SK-N-SH treated with all-trans-retinoic acid at 6 μM for 48 hours (cell line): ENCODE results near the gene TRIM40.

Experiments
- ATAC-seq: fragments of 200-7000 bp; cut with Tn5 transposase; 3 replicates; pipeline ENCODE4 v1.9.1; 2020; ENCODE audit warnings: mild to moderate bottlenecking, moderate library complexity
- ARNTL ChIP-seq: fragments of 450-650 bp; formaldehyde crosslinking; IDR thresholded peaks from 2 replicates; pipeline ENCODE4 v1.5.0; 2020; ENCODE audit warnings: low read depth, mild to moderate bottlenecking, moderate library complexity, borderline replicate concordance
- BACH2 ChIP-seq: fragments of 250-450 bp; sonication (Bioruptor Pico); IDR thresholded peaks from 2 replicates; pipeline ENCODE4 v1.9.0; 2021; ENCODE audit warnings: mild to moderate bottlenecking, borderline replicate concordance
- CSDC2 ChIP-seq: fragments of 250-450 bp; sonication (Bioruptor Pico); IDR thresholded peaks from 2 replicates; pipeline ENCODE4 v1.5.0; 2020; ENCODE audit warnings: mild to moderate bottlenecking, moderate library complexity
- ESRRG ChIP-seq: fragments of 250-450 bp; sonication (Bioruptor Pico); IDR thresholded peaks from 2 replicates; pipeline ENCODE4 v1.6.1; 2021; ENCODE audit warnings: mild to moderate bottlenecking
- RARB ChIP-seq: fragments of 250-450 bp; sonication (Bioruptor Pico); IDR thresholded peaks from 2 replicates; pipeline ENCODE4 v1.8.0; 2021; ENCODE audit warnings: mild to moderate bottlenecking, moderate library complexity
- TOX ChIP-seq: fragments of 250-450 bp; sonication (Bioruptor Pico); IDR thresholded peaks from 2 replicates; pipeline ENCODE4 v1.8.0; 2021; ENCODE audit warnings: mild to moderate bottlenecking, moderate library complexity, borderline replicate concordance
- ZFP3 ChIP-seq: fragments of 250-450 bp; sonication (Bioruptor Pico); IDR thresholded peaks from 2 replicates; pipeline ENCODE4 v1.5.0; 2020; ENCODE audit warnings: mild to moderate bottlenecking, moderate library complexity
- ZNF565 ChIP-seq: fragments of 450-650 bp; formaldehyde crosslinking; conservative IDR thresholded peaks from 2 replicates; pipeline ENCODE4 v1.5.0; 2020; ENCODE audit warnings: low read depth, mild to moderate bottlenecking, moderate library complexity
- ZNF70 ChIP-seq: fragments of 450-650 bp; formaldehyde crosslinking; IDR thresholded peaks from 2 replicates; pipeline ENCODE4 v1.5.0; 2020; ENCODE audit warnings: mild to moderate bottlenecking, moderate library complexity
- ZNF8 ChIP-seq: fragments of 450-650 bp; formaldehyde crosslinking; IDR thresholded peaks from 2 replicates; pipeline ENCODE4 v1.5.0; 2020; ENCODE audit warnings: mild to moderate bottlenecking, moderate library complexity
- TF ChIP-seq, protein P1 (sequence below): fragments of 250-450 bp; sonication (Bioruptor Pico); IDR thresholded peaks from 2 replicates; pipeline ENCODE4 v1.8.0; 2020; ENCODE audit warnings: mild to moderate bottlenecking, moderate library complexity, borderline replicate concordance
- TF ChIP-seq, protein P2 (sequence below): fragments of 250-450 bp; sonication (Bioruptor Pico); IDR thresholded peaks from 2 replicates; pipeline ENCODE4 v1.5.1; 2021; ENCODE audit warnings: mild to moderate bottlenecking, moderate library complexity
- TF ChIP-seq, protein P3 (sequence below): fragments of 250-450 bp; sonication (Bioruptor Pico); IDR thresholded peaks from 2 replicates; pipeline ENCODE4 v1.5.0; 2020; ENCODE audit warnings: mild to moderate bottlenecking, moderate library complexity
- TF ChIP-seq, protein P4 (sequence below): fragments of 250-450 bp; sonication (Bioruptor Pico); IDR thresholded peaks from 2 replicates; pipeline ENCODE4 v1.8.0; 2021; ENCODE audit warnings: low read depth, mild to moderate bottlenecking, moderate library complexity, borderline replicate concordance

TRIM40 gene

DNA sequence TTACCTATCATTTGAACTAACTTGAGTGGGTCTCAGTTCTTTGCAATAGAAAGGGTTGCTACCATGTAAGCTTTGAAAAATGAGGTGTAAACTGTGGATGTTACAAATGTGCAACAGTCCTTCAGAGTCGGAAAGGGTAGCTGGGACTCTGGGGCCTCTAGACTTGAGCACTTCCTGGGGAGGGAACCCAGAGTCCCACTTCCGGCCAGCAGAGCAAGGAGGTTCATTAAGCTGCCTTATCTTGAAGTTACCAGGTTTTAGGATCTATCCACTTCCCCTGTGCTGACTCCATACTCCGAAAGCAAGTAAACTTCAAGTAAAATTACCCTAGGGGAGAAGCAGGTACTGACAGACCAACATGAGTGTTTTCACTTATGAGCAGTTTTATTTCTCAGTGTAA is 15.6 kb downstream of the TRIM40 start:
- no peak for ATAC-seq
- TF ChIP-seq, protein P1, sequence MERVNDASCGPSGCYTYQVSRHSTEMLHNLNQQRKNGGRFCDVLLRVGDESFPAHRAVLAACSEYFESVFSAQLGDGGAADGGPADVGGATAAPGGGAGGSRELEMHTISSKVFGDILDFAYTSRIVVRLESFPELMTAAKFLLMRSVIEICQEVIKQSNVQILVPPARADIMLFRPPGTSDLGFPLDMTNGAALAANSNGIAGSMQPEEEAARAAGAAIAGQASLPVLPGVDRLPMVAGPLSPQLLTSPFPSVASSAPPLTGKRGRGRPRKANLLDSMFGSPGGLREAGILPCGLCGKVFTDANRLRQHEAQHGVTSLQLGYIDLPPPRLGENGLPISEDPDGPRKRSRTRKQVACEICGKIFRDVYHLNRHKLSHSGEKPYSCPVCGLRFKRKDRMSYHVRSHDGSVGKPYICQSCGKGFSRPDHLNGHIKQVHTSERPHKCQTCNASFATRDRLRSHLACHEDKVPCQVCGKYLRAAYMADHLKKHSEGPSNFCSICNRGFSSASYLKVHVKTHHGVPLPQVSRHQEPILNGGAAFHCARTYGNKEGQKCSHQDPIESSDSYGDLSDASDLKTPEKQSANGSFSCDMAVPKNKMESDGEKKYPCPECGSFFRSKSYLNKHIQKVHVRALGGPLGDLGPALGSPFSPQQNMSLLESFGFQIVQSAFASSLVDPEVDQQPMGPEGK (CRISPR knock-in tag) = no peak
- no peak for TF ChIP-seq RARB
- TF ChIP-seq, protein P2, sequence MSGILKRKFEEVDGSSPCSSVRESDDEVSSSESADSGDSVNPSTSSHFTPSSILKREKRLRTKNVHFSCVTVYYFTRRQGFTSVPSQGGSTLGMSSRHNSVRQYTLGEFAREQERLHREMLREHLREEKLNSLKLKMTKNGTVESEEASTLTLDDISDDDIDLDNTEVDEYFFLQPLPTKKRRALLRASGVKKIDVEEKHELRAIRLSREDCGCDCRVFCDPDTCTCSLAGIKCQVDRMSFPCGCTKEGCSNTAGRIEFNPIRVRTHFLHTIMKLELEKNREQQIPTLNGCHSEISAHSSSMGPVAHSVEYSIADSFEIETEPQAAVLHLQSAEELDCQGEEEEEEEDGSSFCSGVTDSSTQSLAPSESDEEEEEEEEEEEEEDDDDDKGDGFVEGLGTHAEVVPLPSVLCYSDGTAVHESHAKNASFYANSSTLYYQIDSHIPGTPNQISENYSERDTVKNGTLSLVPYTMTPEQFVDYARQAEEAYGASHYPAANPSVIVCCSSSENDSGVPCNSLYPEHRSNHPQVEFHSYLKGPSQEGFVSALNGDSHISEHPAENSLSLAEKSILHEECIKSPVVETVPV (CRISPR knock-in tag) = no peak
- no peak for TF ChIP-seq ESRRG

DNA sequence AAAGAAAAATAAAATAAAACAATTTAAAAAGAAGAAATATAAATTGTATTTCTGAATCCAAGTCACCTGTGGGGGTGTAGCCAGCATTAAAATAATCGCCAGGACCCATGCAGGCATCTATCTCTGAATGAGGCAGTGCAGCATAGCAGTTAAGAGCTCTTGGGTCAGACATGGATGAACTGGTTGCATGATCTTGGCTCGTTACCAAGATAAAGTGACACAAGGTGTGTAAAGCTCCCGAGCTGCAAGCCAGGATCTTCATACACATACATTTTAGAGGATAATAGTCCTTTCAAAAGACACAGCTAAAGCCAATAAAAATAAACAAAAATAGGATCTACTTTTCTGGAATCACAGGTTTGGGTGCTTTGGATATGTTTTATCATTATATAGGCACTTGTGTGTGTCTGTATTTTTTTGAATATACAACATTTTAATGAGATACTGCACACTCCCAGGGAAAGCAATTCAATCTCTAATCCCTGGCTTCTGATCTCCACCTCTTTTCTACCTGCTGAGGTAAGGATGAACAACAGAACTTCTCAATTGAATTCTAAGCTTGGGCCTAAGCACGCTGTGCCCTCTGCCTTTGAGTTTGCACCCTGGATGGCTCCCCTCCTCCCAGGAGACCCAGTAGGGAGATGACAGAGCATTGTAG is 16.2 kb downstream of the TRIM40 start:
- no peak for TF ChIP-seq TOX (CRISPR knock-in tag)
- TF ChIP-seq ZFP3 (CRISPR knock-in tag) = no peak
- no peak for TF ChIP-seq ARNTL (CRISPR knock-in tag)
- no peak for TF ChIP-seq CSDC2 (CRISPR knock-in tag)
- ATAC-seq = no peak

DNA sequence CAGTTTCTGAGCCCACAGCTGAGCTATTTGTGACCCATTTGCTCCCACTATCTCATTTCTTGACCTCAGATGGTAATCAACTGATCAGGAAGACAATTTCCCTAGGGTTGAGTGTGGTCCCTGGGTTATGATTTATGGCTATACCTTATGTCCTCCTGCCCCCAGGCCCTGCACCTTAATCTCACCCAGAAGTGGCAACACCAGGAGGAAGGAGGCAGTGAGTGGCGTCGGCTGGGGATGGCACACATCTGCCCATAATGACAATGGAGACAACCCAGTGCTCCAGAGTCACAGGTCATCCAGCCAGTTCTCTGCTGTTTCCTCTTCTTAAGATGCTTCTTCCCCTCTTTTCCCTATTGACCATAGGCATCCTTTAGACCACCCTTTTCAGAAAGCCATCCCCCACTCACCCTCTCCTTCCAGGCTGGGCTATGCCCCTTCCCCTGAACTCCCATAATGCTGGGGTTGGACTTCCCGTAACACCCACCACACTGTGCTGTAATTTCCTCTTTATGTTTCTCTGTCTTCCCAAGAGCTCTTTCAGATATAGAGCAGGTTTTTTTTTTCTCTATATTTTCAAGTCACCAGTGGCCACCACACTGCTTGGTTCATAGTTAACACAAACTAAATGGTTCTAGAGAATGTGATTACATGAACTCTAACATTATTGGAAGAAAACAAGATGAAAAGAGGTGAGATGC is 17.1 kb downstream of the TRIM40 start:
- ATAC-seq = no peak
- TF ChIP-seq ZNF70 (no peak), BACH2 (CRISPR knock-in tag) (no peak), RARB (no peak), ESRRG (no peak), ZNF565 (no peak), ARNTL (CRISPR knock-in tag) (no peak), CSDC2 (CRISPR knock-in tag) (no peak)
- TF ChIP-seq, protein P3, sequence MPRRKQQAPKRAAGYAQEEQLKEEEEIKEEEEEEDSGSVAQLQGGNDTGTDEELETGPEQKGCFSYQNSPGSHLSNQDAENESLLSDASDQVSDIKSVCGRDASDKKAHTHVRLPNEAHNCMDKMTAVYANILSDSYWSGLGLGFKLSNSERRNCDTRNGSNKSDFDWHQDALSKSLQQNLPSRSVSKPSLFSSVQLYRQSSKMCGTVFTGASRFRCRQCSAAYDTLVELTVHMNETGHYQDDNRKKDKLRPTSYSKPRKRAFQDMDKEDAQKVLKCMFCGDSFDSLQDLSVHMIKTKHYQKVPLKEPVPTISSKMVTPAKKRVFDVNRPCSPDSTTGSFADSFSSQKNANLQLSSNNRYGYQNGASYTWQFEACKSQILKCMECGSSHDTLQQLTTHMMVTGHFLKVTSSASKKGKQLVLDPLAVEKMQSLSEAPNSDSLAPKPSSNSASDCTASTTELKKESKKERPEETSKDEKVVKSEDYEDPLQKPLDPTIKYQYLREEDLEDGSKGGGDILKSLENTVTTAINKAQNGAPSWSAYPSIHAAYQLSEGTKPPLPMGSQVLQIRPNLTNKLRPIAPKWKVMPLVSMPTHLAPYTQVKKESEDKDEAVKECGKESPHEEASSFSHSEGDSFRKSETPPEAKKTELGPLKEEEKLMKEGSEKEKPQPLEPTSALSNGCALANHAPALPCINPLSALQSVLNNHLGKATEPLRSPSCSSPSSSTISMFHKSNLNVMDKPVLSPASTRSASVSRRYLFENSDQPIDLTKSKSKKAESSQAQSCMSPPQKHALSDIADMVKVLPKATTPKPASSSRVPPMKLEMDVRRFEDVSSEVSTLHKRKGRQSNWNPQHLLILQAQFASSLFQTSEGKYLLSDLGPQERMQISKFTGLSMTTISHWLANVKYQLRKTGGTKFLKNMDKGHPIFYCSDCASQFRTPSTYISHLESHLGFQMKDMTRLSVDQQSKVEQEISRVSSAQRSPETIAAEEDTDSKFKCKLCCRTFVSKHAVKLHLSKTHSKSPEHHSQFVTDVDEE (CRISPR knock-in tag) = no peak
- TF ChIP-seq, protein P4, sequence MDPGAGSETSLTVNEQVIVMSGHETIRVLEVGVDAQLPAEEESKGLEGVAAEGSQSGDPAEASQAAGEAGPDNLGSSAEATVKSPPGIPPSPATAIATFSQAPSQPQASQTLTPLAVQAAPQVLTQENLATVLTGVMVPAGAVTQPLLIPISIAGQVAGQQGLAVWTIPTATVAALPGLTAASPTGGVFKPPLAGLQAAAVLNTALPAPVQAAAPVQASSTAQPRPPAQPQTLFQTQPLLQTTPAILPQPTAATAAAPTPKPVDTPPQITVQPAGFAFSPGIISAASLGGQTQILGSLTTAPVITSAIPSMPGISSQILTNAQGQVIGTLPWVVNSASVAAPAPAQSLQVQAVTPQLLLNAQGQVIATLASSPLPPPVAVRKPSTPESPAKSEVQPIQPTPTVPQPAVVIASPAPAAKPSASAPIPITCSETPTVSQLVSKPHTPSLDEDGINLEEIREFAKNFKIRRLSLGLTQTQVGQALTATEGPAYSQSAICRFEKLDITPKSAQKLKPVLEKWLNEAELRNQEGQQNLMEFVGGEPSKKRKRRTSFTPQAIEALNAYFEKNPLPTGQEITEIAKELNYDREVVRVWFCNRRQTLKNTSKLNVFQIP (CRISPR knock-in tag) = no peak
- TF ChIP-seq, protein P2 (CRISPR knock-in tag) = no peak

DNA sequence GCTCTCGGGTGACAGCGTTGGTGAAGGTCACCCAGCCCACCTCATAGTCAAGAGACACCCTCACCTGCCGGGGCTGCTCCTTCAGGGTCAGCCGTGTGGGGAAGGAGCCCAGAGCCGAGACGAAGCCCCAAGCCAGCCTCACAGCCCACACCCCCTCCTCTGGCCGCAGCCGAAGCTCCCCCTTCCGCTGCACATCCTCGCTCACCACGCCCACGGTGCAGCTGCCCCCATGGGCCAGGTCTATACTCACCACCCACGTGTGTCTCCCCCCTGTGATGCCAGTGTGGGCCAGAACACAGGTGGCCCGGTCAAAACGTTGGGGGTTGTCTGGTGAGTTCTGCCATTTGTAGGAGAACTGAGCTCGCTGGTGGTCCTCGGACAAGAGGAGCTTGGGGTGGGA is 18.1 kb downstream of the TRIM40 start:
- ATAC-seq = no peak
- TF ChIP-seq ZNF8 (CRISPR knock-in tag) = no peak
- TF ChIP-seq, all 23 proteins: peak for 0
